NCI-H748 (cell line): ENCODE measurements around the gene FBXO31.

Experiments
- DNase-seq: peaks from one replicate; lab custom pipeline; 2025; ENCODE audit not compliant: unreplicated experiment; lab: John Stamatoyannopoulos, UW

Gene FBXO31

GRCh38 chr16:87288753-87289362 is 94.7 kb downstream of the FBXO31 start:
- DNase-seq: peak; percentile 10

- DNase-seq: no peak
Measured at GRCh38 chr16:87286839-87287626, 96.5 kb downstream of the FBXO31 start.

GRCh38 chr16:87284183-87284582 is 99.4 kb downstream of the FBXO31 start:
- DNase-seq: no peak

- DNase-seq: no peak
Measured at GRCh38 chr16:87279094-87279658, 104.4 kb downstream of the FBXO31 start.

GRCh38 chr16:87278191-87279093 is 105.1 kb downstream of the FBXO31 start:
- DNase-seq: peak; percentile 34
